Measurements from ENCODE around the gene C3orf18.

C3orf18 gene

GRCh38 chr3:50530001-50530970, 37.3 kb downstream of the C3orf18 start:
- TF ChIP-seq CTCF (conservative IDR thresholded peaks at IDR 0.05; ENCODE audit: low read length), result no peak
- no peak overlapping the region for H3K4me3 ChIP-seq (ENCODE audit: low read length)
- no peak for DNase-seq (ENCODE audit: low read depth)

- no peak overlapping the region for H3K4me3 ChIP-seq (ENCODE audit: low read length)
- TF ChIP-seq CTCF (conservative IDR thresholded peaks at IDR 0.05; ENCODE audit: low read length), result no peak
- DNase-seq (ENCODE audit: low read depth), result peak; percentile 15
Measured at GRCh38 chr3:50525987-50526386, 41.6 kb downstream of the C3orf18 start.

- no peak for DNase-seq (ENCODE audit: low read depth)
- TF ChIP-seq CTCF (conservative IDR thresholded peaks at IDR 0.05; ENCODE audit: low read length), result no peak
- no peak overlapping the region for H3K4me3 ChIP-seq (ENCODE audit: low read length)
Measured at GRCh38 chr3:50525191-50525910, 42.2 kb downstream of the C3orf18 start.

- TF ChIP-seq CTCF (conservative IDR thresholded peaks at IDR 0.05; ENCODE audit: low read length), result no peak
- H3K4me3 ChIP-seq (ENCODE audit: low read length), result no peak overlapping the region
- DNase-seq (ENCODE audit: low read depth), result no peak
Measured at GRCh38 chr3:50524746-50525145, 42.8 kb downstream of the C3orf18 start.

- TF ChIP-seq CTCF (conservative IDR thresholded peaks at IDR 0.05; ENCODE audit: low read length), result no peak
- no peak for DNase-seq (ENCODE audit: low read depth)
- H3K4me3 ChIP-seq (ENCODE audit: low read length), result no peak overlapping the region
Measured at GRCh38 chr3:50523279-50523811, 44.2 kb downstream of the C3orf18 start.

GRCh38 chr3:50521572-50521971, 46.0 kb downstream of the C3orf18 start:
- no peak for TF ChIP-seq CTCF (conservative IDR thresholded peaks at IDR 0.05; ENCODE audit: low read length)
- DNase-seq (ENCODE audit: low read depth), result no peak
- no peak overlapping the region for H3K4me3 ChIP-seq (ENCODE audit: low read length)

All from AG10803 (cell line).